SH-SY5Y (cell line): ENCODE results near the gene IFT122.

Experiments used
- GATA2 ChIP-seq: IDR thresholded peaks from 2 replicates; pipeline ENCODE4 v1.6.1; 2011; ENCODE audit warnings: mild to moderate bottlenecking, low read depth, low read length
- GATA3 ChIP-seq: IDR thresholded peaks from 2 replicates; pipeline ENCODE4 v1.6.1; 2011; ENCODE audit warnings: low read depth, mild to moderate bottlenecking, low read length, moderate library complexity

GRCh38 chr3:129506231-129506742 is 66.3 kb downstream of the IFT122 start:
- TF ChIP-seq GATA2 (peak; percentile 95), GATA3 (peak; percentile 89)
